H7 (cell line): ENCODE measurements around the gene BAD. TPM values are rescaled to one million over a fixed set of nuclear protein-coding genes. Genes with fewer than 3 reads are reported as not detected.
A peak's percentile ranks its signal among the peaks of the same experiment; 100 is the strongest.
"Not testable (repeated sequence)": the region's sequence is repeated elsewhere in the genome, so short reads cannot be mapped to it uniquely, and the experiment has no call there.

Source experiments
- DNase-seq: peaks from one replicate; pipeline ENCODE4 v3.0.0; 2012
- H3K27me3 ChIP-seq: 2 replicates; pipeline ENCODE4 v1.6.0; 2011; ENCODE audit warnings: mild to moderate bottlenecking, low read length; ENCODE audit not compliant: control insufficient read depth, insufficient read depth
- H3K36me3 ChIP-seq: replicated peaks from 2 replicates; pipeline ENCODE4 v1.5.1; 2011; ENCODE audit warnings: low read length; ENCODE audit not compliant: control insufficient read depth, insufficient read depth
- H3K4me3 ChIP-seq: 2 replicates; pipeline ENCODE4 v1.5.1; 2011; ENCODE audit warnings: low read depth, mild to moderate bottlenecking, control low read depth, low read length, moderate library complexity; ENCODE audit not compliant: insufficient read depth
- total RNA-seq: library from RNA; depleted of rRNA; stranded (reverse); fragments of >200 nt; shearing (Covaris generic); gene quantifications from 2 replicates; pipeline ENCODE4 v1.2.3, GENCODE V29; 2014; rRNA removed

BAD gene
- 46.0 and 71.8 TPM in 2 replicates for total RNA-seq

- peak; percentile 100 for DNase-seq
- Histone ChIP-seq H3K27me3 (no peaks in the 10 kb centered on the region; the same call in none of the 2 replicates), H3K36me3 (no peaks in the 10 kb centered on the region), H3K4me3 (peak within 1 kb of the TSS; percentile 78)
Measured at GRCh38 chr11:64284048-64284961, at the start of gene BAD. BAD (minus strand) TSS chr11:64284665; CDS start chr11:64284368, 297 bp downstream.

GRCh38 chr11:64333556-64333955 is 49.1 kb upstream of the BAD start:
- no peak overlapping the region for H3K4me3 ChIP-seq
- no peaks in the 10 kb centered on the region for H3K27me3 ChIP-seq
- H3K36me3 ChIP-seq: no peaks in the 10 kb centered on the region
- no peak for DNase-seq

GRCh38 chr11:64331569-64332371 is 47.3 kb upstream of the BAD start:
- H3K27me3 ChIP-seq: no peaks in the 10 kb centered on the region
- H3K36me3 ChIP-seq: no peaks in the 10 kb centered on the region
- H3K4me3 ChIP-seq: no peak overlapping the region
- DNase-seq: peak; percentile 85

- Histone ChIP-seq H3K27me3 (no peaks in the 10 kb centered on the region), H3K36me3 (no peaks in the 10 kb centered on the region), H3K4me3 (no peak overlapping the region)
- DNase-seq: no peak
Measured at GRCh38 chr11:64330888-64331287, 46.4 kb upstream of the BAD start.

GRCh38 chr11:64327993-64328392 is 43.5 kb upstream of the BAD start:
- no peak overlapping the region for H3K4me3 ChIP-seq
- no peak for DNase-seq
- H3K36me3 ChIP-seq: no peaks in the 10 kb centered on the region; the same call in 1 of the 2 replicates
- H3K27me3 ChIP-seq: no peaks in the 10 kb centered on the region

- Histone ChIP-seq H3K27me3 (no peaks in the 10 kb centered on the region), H3K36me3 (no peaks in the 10 kb centered on the region; the same call in none of the 2 replicates), H3K4me3 (no peak overlapping the region)
- no peak for DNase-seq
Measured at GRCh38 chr11:64327375-64327774, 42.9 kb upstream of the BAD start.

GRCh38 chr11:64324692-64325469 is 40.4 kb upstream of the BAD start:
- no peaks in the 10 kb centered on the region for H3K27me3 ChIP-seq
- peaks cover 14% of the 10 kb centered on the region for H3K36me3 ChIP-seq
- no peak for DNase-seq
- no peak overlapping the region for H3K4me3 ChIP-seq

- not testable (repeated sequence) for H3K27me3 ChIP-seq, H3K4me3 ChIP-seq, DNase-seq
- H3K36me3 ChIP-seq: peaks cover 14% of the 10 kb centered on the region
Measured at GRCh38 chr11:64323984-64324383, 39.5 kb upstream of the BAD start.

GRCh38 chr11:64323373-64323772 is 38.9 kb upstream of the BAD start:
- Histone ChIP-seq H3K27me3 (no peaks in the 10 kb centered on the region), H3K4me3 (no peak overlapping the region), H3K36me3 (peaks cover 14% of the 10 kb centered on the region)
- no peak for DNase-seq

- no peak overlapping the region for H3K4me3 ChIP-seq
- DNase-seq: peak; percentile 62
- peaks cover 14% of the 10 kb centered on the region for H3K36me3 ChIP-seq
- no peaks in the 10 kb centered on the region for H3K27me3 ChIP-seq
Measured at GRCh38 chr11:64322925-64323260, 38.4 kb upstream of the BAD start.

- Histone ChIP-seq H3K27me3 (no peaks in the 10 kb centered on the region), H3K36me3 (peaks cover 14% of the 10 kb centered on the region), H3K4me3 (no peak overlapping the region)
- no peak for DNase-seq
Measured at GRCh38 chr11:64321533-64321932, 37.1 kb upstream of the BAD start.

- DNase-seq: no peak
- no peak overlapping the region for H3K4me3 ChIP-seq
- H3K27me3 ChIP-seq: no peaks in the 10 kb centered on the region
- H3K36me3 ChIP-seq: peaks cover 14% of the 10 kb centered on the region
Measured at GRCh38 chr11:64321026-64321425, 36.6 kb upstream of the BAD start.

GRCh38 chr11:64320556-64320955 is 36.1 kb upstream of the BAD start:
- DNase-seq: no peak
- H3K27me3 ChIP-seq: no peaks in the 10 kb centered on the region
- H3K4me3 ChIP-seq: no peak overlapping the region
- peaks cover 14% of the 10 kb centered on the region for H3K36me3 ChIP-seq
